IPS-18c (cell line): Measurements from ENCODE around the gene FHOD1.

Experiments
- H3K4me3 ChIP-seq: 2 replicates; pipeline ENCODE4 v1.7.0; 2013; ENCODE audit warnings: low read depth, mild to moderate bottlenecking, low read length, moderate library complexity; ENCODE audit not compliant: insufficient read depth
- H3K9me3 ChIP-seq: one replicate; pipeline ENCODE4 v1.6.1; 2013; ENCODE audit warnings: mild to moderate bottlenecking, low read length, moderate library complexity; ENCODE audit not compliant: control insufficient read depth, insufficient read depth

The FHOD1 gene

DNA sequence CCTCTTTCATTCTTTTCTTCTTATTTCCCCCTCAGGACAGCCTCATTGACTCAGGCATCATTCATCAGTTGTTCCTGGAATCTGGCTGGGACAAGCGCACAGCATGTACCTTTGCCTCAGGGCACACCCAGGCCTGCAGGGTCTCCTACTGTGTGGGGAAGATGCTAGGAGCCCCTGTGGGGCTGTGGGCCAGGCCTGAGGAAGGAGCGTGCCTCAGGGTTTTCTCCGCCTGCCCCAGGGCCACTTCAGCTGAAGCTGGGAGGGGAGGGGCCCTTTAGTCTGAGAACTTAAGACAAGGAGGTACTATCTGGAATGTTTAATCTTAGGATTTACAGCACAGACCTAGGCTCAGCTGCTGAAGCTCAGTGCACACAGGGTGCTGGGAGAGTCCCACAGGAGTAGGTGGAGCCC is 40.4 kb downstream of the FHOD1 start:
- Histone ChIP-seq H3K4me3 (no peak overlapping the region), H3K9me3 (peaks cover under 1% of the 10 kb centered on the region)

DNA sequence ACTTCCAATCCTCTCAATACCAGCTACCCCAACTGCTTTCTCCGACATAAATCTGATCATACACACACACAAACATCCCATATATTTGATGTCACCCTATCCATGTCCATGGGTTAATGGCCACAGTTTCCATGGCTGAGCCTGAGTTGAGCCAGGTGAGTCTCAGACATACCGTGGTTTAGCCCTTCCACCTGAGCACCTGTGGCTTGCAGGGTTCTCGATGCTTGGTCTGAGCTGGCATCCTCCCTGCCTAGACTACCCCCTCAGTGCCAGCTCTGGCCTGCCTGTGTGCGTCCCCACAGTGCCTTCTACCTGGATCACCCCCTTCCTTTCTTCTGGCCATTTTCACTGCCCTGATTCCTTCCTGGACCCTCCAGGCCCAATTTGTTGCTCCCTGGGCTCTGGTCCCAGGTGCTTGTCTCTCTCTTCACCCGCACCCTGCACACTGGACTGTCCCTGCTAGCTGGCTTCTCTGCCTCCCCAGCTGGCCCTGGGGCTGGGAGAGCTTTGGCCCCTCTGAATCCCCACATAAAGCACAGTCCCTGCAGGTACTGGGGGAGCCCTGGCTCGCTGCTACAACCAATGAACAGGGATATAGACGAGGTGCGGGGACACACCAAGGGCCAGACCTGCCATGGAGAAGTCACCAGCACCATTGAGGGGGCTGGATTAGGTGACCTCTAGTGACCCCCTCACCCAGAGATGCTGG is 41.0 kb downstream of the FHOD1 start:
- no peak overlapping the region for H3K4me3 ChIP-seq
- peaks cover 2% of the 10 kb centered on the region for H3K9me3 ChIP-seq

- no peak overlapping the region for H3K4me3 ChIP-seq
- H3K9me3 ChIP-seq = peaks cover 2% of the 10 kb centered on the region
These were observed 43.2 kb downstream of the FHOD1 start for GRCh38 chr16:67204076-67204475.

DNA sequence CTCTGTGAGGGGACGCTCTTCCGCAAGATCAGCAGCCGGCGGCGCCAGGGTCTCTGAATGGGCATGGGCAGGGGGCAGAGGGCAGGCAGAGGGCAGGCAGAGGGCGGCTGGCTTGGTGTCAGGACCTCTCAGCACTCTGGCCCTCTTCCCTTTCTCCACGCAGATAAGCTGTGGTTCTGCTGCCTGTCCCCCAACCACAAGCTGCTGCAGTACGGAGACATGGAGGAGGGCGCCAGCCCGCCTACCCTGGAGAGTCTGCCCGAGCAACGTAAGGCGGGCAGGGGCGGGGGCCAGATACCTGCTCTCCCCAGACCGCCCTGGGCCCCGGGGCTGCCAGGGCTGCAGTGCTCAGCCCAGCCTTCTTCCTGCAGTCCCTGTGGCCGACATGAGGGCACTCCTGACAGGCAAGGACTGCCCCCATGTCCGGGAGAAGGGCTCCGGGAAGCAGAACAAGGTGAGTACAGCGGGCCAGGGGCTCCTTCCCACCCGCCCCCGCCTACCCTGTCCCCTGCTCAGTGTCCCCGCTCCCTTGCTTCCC is 44.3 kb downstream of the FHOD1 start:
- no peak overlapping the region for H3K4me3 ChIP-seq
- peaks cover 2% of the 10 kb centered on the region for H3K9me3 ChIP-seq

- H3K9me3 ChIP-seq = peaks cover 2% of the 10 kb centered on the region
- no peak overlapping the region for H3K4me3 ChIP-seq
These were observed 44.9 kb downstream of the FHOD1 start for GRCh38 chr16:67202426-67202825.

DNA sequence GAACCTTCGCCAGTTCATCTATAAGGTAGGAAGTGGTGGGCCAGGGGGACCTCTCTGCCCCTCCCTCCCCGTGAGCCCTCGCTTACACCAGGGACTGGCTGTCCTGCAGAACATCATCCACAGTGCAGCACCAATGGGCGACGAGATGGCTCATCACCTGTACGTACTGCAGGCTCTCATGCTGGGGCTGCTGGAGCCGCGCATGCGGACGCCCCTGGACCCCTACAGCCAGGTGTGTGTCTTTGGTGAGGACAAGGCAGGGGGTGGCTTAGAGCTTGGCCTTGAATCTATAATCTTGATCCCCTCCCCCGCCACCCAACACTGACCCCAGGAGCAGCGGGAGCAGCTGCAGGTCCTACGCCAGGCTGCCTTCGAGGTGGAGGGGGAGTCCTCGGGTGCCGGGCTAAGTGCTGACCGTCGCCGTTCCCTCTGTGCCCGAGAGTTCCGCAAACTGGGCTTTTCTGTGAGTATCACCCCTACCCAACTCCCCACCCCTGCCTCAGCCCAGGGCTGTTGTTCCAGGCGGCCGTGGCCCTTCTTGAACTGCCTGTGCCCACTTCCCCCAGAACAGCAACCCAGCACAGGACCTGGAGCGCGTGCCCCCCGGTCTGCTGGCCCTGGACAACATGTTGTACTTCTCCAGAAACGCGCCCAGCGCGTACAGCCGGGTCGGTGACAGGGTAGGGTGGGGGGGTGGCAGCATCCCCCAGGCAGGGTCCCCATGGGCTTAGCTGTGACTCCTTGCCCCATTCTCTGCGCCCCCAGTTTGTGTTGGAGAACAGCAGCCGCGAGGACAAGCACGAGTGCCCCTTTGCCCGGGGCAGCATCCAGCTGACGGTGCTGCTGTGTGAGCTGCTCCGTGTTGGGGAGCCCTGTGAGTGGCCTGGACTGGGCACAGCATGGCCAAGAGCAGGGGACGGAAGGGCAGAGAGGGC is 45.6 kb downstream of the FHOD1 start:
- Histone ChIP-seq H3K9me3 (peaks cover 2% of the 10 kb centered on the region), H3K4me3 (no peak overlapping the region)

- peaks cover 2% of the 10 kb centered on the region for H3K9me3 ChIP-seq
- H3K4me3 ChIP-seq = no peak overlapping the region
These were observed 46.8 kb downstream of the FHOD1 start for GRCh38 chr16:67200491-67200890.

GRCh38 chr16:67199808-67200198 is 47.5 kb downstream of the FHOD1 start:
- peak overlapping the region; percentile 70 for H3K4me3 ChIP-seq
- H3K9me3 ChIP-seq = peaks cover 2% of the 10 kb centered on the region

DNA sequence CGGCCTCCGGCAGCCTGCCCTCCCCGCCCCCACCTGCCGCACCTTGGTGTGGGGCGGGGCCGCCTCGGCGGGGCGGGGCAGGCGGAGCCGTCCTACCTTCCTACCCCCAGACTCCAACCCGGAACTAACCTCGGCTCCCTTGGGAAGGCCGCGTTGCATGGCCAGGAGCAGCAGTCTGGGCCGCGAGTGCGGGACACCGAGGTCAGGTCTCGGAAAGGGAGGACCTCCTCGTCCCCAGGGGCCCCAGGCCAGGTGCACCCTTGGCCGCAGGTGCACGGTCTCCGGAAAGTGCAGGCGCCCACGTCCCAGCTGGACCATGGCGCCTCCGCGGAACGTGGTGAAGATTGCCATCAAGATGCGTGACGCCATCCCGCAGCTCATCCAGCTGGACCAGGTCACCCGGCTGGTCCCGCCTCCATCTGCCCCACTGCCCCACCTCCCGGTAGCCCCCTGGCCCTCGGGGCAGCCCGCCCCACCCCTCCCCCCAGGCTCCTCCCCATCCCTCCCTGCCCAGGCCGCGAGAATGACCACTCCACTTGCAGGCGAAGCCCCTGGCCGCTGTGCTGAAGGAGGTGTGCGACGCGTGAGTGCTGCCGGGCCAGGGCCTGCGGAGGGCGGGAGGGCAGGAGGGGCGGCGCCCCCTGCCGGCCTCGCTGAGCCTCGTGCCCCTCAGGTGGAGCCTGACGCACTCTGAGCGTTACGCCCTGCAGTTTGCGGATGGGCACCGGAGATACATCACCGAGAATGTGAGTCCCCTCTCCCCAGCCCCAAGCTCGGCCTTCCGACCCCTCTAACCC is 48.1 kb downstream of the FHOD1 start, which contains the start of gene ELMO3:
TSS of gene ELMO3 (plus strand) at position 121 of the 797 bp plus-strand sequence. CDS start at position 317, 196 bp downstream.
- Histone ChIP-seq H3K9me3 (peaks cover 2% of the 10 kb centered on the region), H3K4me3 (peak within 1 kb of the TSS; percentile 72)

GRCh38 chr16:67198238-67198734 is 49.0 kb downstream of the FHOD1 start:
- H3K4me3 ChIP-seq = no peak overlapping the region
- H3K9me3 ChIP-seq = peaks cover 2% of the 10 kb centered on the region

DNA sequence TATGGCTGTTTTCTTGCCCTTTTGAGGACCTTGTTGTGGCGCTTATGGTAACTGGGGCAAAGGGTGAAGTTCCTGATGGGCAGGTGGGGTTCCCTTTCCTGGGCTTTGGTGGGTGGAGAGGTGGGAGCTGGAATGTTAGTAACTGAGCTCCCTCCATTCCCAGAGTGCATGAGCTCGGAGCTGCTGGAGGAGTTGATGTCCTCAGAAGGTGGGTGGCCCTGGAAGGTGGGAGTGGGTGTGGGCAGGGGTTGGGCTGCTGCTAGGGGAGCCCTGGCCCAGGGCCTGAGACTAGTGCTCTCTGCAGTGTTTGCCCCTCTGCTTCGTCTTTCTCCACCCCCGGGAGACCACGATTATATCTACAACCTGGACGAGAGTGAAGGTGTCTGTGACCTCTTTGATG is 49.6 kb downstream of the FHOD1 start:
- Histone ChIP-seq H3K9me3 (peaks cover 2% of the 10 kb centered on the region), H3K4me3 (no peak overlapping the region)

DNA sequence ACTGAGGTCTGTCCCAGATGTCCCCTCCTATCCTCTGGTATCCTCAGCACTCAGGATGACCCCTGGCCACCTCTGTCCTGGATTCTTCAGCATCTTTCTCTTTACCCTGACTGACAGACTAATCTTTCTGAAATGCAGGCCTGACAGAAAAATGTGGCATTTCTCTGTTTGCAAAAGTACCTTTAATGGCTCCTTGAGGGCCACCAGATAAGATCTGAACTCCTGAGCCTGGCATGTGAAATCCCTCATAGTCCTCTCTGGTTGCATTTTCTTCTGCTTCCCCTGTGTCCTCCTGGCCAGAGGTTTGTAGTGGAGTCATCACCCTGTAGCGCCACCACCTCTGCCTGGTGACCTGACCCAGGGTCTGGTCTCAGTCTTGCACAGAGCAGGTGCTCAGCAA is 50.4 kb downstream of the FHOD1 start:
- H3K4me3 ChIP-seq = no peak overlapping the region

DNA sequence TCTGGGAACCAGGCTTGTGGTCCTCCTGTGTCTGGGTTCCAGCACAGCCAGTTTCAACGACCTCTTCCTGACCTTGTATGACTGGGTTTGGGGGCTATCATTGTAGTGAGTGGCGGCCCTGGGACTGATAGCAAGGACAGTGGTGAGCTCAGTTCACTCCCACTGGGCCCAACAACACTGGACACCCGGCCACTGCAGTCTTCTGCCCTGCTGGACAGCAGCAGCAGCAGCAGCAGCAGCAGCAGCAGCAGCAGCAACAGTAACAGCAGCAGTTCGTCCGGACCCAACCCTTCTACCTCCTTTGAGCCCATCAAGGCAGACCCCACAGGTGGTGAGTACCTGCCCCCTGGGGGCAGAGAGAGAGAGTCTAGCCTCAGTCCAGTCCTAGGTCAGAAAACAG is 51.6 kb downstream of the FHOD1 start:
- Histone ChIP-seq H3K4me3 (no peak overlapping the region), H3K9me3 (no peaks in the 10 kb centered on the region)

More for the DNA sequence above, 50.4 kb downstream of the FHOD1 start:
- H3K9me3 ChIP-seq = peaks cover 2% of the 10 kb centered on the region

- Histone ChIP-seq H3K4me3 (no peak overlapping the region), H3K9me3 (no peaks in the 10 kb centered on the region)
These were observed 53.0 kb downstream of the FHOD1 start for GRCh38 chr16:67194260-67194659.

DNA sequence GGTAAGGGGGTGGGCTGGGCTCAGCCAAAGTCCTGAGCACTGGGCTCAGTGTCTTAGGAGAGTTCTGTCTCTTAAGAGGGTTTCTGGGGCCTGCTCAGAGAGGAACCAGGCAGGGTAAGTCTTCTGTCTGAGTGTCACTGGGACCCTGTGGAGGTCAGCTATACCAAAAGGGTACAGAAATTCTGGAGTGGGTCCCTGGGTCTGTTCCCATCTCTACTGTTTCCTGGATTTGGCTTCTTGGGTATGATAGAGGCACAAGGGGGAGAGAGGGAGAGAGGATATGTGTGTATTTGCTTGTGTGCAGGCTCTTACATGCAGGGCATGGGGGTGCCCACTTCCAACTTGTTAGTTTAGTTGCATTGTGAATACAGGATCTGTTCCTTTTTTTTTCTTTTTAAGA is 53.7 kb downstream of the FHOD1 start:
- Histone ChIP-seq H3K9me3 (no peaks in the 10 kb centered on the region), H3K4me3 (no peak overlapping the region; the same call in 1 of the 2 replicates)

DNA sequence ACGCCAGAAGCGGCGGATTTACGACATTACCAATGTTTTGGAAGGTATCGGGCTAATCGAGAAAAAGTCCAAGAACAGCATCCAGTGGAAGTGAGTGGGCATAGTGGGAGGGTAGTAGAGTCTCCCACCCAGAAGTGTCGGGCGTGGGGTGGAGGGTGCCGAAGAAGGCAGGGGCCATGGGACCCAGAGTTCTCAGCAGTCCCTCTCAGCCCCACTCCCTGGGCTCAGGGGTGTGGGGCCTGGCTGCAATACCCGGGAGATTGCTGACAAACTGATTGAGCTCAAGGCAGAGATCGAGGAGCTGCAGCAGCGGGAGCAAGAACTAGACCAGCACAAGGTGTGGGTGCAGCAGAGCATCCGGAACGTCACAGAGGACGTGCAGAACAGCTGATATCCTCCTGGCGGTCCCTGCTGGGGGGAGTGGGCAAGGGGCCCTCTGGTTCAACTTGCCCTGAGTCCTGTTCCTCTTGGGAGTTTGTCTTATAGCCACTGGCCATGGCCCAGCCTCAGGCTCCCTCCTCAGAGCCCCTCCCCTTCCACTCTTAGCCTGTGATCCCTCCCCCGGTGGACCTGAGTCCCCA is 54.4 kb downstream of the FHOD1 start:
- H3K4me3 ChIP-seq = peak overlapping the region; percentile 88
- H3K9me3 ChIP-seq = no peaks in the 10 kb centered on the region
